SK-N-MC (cell line): Measurements from ENCODE around the gene ST13.
"Not testable (repeated sequence)": the region's sequence is repeated elsewhere in the genome, so short reads cannot be mapped to it uniquely, and the experiment has no call there.

Source experiments
- EZH2 ChIP-seq: fragments of 200-600 bp; sonication (generic); IDR thresholded peaks from one replicate; pipeline ENCODE4 v1.6.1; 2017; ENCODE audit warnings: antibody characterized with exemption
- POLR2AphosphoS5 ChIP-seq: IDR thresholded peaks from 2 replicates; pipeline ENCODE4 v1.6.1; 2012; ENCODE audit warnings: mild to moderate bottlenecking, low read depth, low read length, borderline replicate concordance

DNA sequence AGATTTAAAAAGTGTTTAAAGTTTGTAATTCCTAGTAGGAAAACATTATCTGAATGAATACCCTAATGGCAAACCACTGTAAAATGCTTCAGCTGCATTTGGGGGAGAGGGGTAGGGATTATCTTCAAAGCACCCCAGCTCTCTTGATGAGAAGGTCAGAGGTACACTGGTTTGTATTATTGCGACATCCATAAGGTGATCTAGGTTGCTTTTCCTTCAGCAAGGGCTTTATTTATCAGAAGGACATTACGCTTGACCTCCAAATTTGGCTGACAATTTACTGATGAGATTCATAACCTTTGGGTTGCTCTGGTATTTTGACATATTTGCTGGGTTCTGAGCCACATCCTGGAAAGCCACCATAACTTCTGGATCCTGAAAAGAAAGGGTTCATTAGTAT, 30.1 kb downstream of the ST13 start:
- not testable (repeated sequence) for TF ChIP-seq POLR2AphosphoS5, EZH2
